NCI-H2081 (cell line): Measurements from ENCODE around the gene TAB2.
"Not testable (repeated sequence)": the region's sequence is repeated elsewhere in the genome, so short reads cannot be mapped to it uniquely, and the experiment has no call there.

ENCODE experiments used
- DNase-seq, 2 experiments: peaks; one replicate each; lab custom pipeline; 2025; lab: John Stamatoyannopoulos, UW

TAB2 gene

DNA sequence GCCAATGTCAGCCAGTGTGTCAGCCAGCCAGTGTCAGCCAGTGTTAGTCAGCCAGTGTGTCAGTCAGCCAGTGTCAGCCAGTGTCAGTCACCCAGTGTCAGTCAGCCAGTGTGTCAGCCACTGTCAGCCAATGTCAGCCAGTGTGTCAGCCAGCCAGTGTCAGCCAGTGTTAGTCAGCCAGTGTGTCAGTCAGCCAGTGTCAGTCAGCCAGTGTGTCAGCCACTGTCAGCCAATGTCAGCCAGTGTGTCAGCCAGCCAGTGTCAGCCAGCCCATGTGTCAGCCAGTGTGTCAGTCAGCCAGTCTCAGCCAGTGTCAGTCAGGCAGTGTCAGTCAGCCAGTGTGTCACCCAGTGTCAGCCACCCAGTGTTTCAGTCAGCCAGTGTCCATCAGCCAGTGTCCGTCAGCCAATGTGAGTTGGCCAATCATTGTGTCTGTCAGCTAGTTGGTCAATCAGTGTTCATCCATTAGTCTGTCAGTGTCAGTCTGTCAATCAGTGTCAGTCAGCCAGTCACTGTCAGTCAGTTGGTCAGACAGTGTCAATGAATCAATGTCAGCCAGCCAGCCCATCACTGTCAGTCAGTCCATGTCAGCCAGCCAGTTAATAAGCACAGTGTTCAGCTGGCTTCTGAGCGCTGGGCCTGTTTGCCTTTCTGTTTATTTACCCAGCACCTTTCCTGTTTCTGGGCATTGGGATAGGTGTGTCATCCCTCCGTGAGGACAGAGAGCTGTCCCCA lies 127.0 kb downstream of the TAB2 start:
- not testable (repeated sequence) for DNase-seq

DNA sequence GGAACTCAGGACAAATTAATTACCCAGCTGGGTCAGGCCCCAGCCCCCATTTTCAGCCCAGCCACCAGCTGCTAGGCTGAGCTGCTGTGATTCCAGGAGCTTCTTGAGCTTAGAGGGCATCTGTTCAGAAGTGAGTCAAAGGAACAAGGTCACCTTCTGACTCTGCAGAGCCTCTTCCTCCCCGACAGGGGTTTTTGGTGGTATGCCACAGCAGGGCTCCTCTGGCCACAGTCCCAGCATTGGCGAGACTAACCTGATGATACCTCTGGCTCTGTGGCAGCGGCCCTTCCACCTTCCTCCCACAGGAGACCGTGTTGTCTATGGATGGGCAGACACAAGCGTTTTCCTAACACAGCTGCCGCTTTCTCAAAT lies 127.6 kb downstream of the TAB2 start:
- DNase-seq = no peak

DNA sequence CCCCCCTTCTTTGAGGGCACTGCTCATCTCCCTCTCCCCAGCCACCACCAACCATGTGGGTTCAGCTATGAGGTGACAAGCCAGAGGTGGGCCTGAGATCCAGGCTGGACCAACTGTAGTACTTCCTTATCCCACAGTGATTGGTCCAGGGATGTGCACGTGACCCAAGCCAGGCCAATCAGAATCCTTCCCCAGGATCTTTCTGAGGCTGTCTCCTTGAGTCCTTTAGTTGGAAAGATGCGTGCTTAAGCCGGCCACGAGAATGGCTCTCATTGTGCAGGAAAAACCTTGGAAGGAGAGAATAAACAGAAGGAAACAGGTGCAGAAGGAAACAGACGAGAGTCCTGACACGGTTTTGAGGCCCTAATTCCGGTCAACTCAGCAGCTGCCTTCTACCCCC lies 128.1 kb downstream of the TAB2 start:
- no peak for DNase-seq

DNA sequence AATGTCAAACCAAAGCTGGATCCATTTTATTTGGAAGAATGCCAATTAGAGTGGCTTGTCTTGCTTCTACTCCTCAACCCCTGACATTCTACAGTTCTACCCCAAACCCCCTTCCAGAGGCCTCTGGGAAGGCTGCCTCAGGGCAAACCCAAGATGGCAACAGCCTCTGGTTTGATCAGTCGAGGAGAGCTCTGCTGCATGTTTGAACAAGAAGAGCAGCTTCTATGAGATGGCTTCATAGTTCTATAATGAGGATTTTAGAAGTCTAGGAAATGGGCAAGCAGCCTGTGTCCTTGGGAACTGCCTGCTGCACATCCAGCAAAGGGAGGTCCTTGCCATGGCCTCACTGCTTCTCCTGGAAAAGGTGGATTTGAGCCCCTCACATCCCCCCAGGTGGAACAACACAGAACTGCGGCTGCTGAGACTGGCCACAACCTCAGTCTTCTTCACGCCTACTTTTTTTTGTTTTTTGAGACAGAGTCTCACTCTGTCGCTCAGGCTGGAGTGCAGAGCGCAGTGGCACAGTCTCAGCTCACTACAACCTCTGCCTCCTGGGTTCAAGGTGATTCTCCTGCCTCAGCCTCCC lies 129.4 kb downstream of the TAB2 start:
- DNase-seq = no peak

DNA sequence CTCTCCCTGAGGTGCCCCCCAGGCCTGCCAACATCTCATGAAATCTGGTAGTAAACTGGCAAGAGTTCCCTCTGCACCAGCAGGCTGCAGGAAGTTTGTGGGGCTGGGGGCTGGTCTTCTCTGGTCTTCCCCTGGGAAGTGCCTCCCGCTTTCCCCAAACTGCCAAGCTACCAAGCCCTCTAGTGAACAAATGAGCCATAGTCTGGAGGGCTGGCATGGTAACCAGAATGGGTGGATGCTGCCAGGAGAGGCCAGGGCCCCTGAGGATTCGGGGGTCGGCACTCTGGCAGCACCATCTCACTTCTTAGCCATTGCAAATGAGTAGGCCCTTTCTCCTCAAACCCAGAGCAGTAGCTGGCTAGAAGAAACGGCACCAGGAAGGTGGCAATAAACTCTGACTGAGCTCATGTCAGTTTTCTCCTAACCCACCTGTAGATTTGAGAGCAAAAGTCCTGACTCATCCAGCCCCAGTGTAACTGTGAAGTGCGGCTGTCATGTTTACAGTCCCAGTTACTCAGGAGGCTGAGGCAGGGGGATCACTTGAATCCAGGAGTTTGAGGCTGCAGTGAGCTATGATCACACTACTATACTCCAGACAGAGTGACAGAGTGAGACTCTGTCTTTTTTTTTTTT lies 131.4 kb downstream of the TAB2 start:
- DNase-seq = no peak

GRCh38 chr6:149449831-149450678 lies 132.5 kb downstream of the TAB2 start:
- DNase-seq = no peak

GRCh38 chr6:149450679-149451375 lies 133.3 kb downstream of the TAB2 start:
- DNase-seq = no peak

- no peak for DNase-seq
Observed at GRCh38 chr6:149451376-149452036, 134.0 kb downstream of the TAB2 start.

- DNase-seq = no peak
Observed at GRCh38 chr6:149452037-149452939, 134.8 kb downstream of the TAB2 start.

- no peak for DNase-seq
Observed at GRCh38 chr6:149453597-149454345, 136.3 kb downstream of the TAB2 start.

GRCh38 chr6:149454346-149454848 lies 136.9 kb downstream of the TAB2 start:
- no peak for DNase-seq

DNA sequence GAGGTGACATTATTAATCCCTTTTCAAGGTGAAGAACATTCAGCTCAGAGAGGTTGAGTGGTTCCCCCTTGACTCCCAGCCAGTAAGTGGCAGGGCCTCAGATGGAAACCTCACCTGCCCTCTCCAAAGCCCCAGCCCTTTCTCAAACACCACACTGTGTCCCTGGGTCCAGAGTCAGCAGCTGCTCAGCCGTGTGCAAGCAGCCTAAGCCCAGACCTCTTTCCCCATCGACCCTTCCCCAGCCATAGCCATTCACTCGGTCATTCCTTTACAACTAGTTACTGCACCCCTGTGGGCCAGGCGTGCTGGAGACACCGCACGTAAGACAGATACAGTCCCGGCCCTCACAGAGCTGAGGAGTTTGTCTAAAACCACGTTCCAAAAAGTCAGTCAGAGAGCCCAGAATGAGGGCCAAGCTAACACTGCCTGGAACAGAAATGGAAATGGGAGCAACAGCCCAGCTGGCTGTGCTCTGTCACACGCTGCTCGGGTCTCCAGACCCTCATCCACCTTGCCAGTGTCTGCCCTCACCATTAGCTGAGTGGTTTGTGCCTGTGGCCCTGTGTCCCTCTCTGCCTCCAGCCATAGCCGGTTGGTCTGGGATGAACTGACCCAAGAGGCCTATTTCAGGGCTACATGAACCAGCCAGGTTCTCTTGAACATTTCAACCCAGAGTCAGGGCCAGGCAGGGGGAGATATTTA lies 137.7 kb downstream of the TAB2 start:
- no peak for DNase-seq

GRCh38 chr6:149456311-149457021 lies 139.0 kb downstream of the TAB2 start:
- no peak for DNase-seq

DNA sequence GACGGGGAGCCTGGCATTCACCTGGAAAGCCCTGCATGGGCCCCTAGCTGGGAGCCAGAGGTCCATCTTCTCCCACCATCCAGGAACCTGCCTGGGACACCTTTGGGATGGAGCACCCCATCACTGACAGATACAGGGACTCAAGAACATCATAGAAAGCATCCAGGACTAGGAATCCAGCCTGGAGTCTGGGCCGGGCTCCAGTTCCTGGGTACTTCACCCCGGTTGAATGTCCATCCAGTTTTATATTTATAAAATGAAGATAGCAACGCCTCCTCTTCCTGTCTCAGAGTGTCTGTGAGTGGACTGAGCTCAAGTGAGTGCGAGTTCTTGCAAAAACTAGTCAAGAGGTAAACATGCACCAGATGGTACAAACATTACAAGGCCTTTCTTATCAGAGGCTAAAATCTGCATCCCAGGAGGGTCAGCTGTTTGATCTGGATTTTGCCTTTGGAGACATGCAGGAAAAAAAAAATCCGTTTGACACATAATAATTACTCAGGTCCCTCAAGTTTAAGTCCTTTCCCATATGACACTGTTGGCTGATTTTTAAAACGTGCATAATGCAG lies 139.9 kb downstream of the TAB2 start:
- no peak for DNase-seq

- no peak for DNase-seq
Observed at GRCh38 chr6:149458196-149458595, 140.7 kb downstream of the TAB2 start.

GRCh38 chr6:149458806-149459205 lies 141.3 kb downstream of the TAB2 start:
- no peak for DNase-seq

DNA sequence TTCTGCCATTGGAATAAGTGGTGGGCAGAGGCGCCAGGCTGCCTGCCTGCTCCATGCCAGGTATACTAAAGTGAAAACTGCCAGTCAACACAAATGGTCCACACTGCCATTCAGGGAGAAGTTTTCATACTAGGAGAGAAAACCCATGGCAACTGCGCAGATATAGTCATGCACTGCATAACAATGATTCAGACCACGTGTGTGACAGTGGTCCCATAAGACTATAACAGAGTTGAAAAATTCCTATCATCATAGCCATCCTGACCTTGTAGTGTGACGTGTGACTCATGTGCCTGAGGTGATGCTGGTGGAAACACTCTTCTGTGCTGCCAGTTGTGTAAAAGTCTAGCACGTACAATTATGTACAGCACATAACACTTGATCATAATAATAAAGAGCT lies 142.2 kb downstream of the TAB2 start:
- no peak for DNase-seq

DNA sequence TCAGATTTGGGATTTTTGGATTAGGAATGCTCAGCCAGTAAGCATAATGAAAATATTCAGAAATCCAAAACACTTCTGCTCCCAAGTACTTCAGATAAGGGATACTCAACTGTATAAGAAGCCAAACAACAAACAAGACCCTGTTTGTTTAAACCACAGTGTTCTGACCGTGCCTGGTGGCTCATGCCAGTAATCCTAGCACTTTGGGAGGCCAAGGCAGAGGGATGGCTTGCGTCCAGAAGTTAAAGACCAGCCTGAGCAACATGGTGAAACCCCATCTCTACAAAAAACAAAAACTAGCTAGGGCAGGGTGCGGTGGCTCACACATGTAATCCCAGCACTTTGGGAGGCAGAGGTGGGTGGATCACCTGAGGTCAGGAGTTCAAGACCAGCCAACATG lies 142.7 kb downstream of the TAB2 start:
- not testable (repeated sequence) for DNase-seq
